Tongue (tissue), 2 donors: Measurements from ENCODE around the gene SUMO2. TPM values are rescaled to one million over a fixed set of nuclear protein-coding genes. Genes with fewer than 3 reads are reported as not detected.
"Not testable (repeated sequence)": the region's sequence is repeated elsewhere in the genome, so short reads cannot be mapped to it uniquely, and the experiment has no call there.

Source experiments
- DNase-seq: peaks from one replicate; pipeline ENCODE4 v3.0.0-alpha.2; 2015
- total RNA-seq: library from RNA; depleted of rRNA; stranded (reverse); fragments of >200 nt; gene quantifications from one replicate; pipeline ENCODE4 v1.2.3, GENCODE V29; 2014

SUMO2 gene
- total RNA-seq, 1 donor from 2014 or later: 64.0 TPM

DNA sequence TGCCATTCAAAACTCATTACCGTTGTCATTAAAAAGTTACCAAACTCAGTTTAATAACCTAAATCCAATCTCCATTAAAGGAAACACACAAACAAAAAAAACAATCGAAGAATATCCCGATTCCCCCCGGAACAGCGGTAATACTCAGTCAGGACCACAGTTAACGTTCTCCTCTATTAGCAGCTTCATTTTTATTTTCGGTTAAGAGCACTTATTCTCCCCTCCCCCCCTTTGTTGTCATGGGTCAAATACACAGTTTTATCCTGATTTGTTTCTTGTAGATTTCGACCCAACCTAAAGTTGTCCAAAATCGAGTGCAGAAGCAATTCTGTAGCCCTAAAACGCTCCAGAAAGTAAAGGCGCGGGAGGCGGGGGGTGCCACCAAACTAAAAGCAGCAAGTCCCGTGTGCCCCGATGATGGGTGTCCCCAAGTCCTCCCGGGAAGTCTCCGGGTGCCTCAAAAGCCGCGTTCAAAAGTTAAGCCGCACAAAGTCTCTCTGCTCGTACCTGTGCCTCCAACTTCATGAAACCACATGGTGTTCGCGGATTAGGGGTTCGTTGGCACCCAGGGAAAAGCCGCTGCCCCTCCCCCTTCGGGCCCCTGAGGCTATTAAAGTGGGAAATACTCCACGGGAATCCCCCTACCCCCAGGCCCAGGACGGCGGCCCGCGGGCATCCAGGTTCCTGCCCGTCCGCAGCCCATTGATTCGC, 996 bp downstream of the SUMO2 start:
- peak; percentile 24 for DNase-seq

DNA sequence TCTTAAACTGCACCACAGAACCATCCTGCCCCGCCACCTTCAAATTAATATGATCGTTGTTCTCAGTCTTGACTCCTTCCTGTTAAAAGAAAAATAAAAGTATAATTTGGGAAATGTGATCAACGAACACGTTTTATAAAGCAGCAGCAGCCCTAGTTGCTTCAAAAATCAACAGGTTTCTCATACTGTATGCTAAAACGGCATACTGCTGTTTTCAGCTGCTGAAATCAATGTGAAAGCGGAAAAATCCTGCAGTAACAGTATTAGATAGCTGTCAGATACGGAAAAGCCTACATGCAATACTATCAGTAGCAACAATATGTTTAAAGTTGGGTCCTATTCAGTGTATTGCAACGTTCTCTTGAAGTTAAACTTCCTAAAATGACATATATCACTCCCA, 1.6 kb downstream of the SUMO2 start:
- DNase-seq: no peak

DNA sequence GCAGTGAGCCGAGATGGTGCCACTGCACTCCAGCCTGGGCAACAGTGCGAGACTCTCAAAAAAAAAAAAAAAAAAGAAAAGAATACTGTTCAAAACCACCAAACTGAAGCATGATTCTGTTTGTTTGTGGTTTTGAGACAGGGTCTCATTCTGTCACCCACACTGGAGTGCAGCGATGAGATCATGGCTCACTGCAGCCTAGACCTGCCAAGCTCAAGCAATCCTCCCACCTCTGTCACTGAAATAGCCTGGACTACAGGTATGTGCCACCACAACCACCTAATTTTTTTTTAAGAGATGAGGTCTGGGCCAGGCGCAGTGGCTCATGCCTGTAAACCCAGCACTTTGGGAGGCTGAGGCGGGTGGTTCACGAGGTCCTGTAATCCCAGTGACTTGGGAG, 4.3 kb downstream of the SUMO2 start:
- DNase-seq: no peak

DNA sequence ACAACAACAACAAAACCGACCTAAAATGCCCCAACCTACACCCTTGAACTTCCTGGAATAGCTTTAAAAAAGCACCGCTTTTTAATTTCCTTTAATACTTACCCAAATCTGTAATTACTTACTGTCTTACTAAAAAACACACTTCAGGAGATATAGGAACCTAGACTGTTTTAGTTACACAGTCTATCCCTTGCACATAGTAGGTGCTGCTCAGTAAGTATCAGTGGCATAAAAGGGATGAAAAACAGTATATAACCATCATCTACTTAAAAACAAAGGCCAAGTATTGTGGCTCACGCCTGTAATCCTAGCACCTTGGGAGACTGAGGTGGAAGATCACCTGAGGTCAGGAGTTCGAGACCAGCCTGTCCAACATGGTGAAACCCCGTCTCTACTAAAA, 6.1 kb downstream of the SUMO2 start:
- DNase-seq: no peak

DNA sequence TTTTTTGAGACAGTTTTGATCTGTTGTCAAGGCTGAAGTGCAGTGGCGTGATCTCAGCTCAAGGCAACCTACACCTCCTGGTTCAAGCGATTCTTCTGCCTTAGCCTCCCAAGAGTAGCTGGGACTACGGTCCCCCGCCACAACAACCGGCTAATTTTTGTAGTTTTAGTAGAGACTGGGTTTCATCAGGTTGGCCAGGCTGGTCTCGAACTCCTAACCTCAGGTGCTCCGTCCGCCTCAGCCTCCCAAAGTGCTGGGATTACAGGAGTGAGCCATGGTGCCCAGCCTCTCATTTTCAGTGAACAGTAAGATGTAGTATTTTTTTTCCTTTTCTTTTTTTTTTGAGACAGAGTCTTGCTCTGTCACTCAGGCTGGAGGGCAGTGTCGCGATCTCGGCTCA, 7.8 kb downstream of the SUMO2 start:
- no peak for DNase-seq

DNA sequence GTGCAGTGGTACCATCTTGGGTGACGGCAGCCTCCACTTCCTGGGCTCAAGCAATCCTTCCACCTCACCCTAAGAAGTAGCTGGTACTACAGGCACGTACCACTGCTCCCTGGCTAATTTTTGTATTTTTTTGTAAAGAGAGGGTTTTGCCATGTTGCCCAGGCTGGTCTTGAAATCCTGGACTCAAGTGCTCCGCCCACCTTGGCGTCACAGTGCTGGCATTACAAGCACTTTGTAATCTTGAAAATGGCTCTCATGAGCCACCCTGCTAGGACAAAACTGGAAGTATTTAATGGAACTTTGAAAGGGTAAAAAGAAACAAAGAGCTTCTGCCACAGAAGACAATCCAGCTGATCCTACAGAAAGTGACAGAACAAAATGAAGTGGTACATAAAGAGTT, 9.2 kb downstream of the SUMO2 start:
- no peak for DNase-seq

DNA sequence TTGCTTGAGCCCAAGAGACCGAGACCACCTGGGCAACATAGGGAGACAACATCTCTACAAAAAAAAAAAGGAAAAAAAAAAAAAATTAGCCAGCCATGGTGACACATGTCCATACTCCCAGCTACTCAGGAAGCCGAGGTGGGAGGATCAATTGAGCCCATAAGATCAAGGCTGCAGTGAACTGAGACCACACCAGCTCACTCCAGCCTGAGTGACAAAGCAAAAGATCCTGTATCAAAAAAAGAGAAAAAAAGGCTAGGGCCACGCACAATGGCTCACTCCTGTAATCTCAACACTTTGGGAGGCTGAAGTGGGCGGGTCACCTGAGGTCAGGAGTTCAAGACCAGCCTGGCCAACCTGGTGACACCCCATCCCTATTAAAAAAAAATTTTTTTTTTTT, 13.8 kb downstream of the SUMO2 start:
- no peak for DNase-seq

DNA sequence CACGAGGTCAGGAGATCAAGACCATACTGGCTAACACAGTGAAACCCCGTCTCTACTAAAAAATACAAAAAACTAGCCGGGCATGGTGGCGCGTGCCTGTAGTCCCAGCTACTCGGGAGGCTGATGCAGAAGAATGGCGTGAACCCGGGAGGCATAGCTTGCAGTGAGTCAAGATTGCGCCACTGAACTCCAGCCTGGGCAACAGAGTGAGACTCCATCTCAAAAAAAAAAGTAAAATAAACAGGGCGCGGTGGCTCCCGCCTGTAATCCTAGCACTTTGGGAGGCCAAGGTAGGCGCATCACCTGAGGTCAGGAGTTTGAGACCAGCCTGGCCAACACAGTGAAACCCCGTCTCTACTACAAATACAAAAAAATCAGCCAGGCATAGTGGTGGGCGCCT, 18.2 kb downstream of the SUMO2 start:
- not testable (repeated sequence) for DNase-seq

DNA sequence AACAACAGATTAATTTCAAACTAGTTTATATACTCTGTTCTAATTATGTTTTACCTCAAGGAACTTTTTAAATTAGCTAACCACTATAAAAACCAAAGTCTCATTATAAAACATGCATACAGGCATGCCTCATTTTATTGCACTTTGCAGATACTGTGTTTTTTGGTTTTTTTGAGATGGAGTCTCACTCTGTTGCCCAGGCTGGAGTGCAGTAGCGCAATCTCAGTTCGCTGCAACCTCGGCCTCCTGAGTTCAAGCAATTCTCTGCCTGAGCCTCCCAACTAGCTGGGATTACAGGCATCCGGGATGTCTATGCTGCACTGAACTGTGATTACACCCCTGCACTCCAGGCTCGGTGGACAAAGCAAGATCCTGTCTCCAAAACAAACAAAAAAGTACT, 19.7 kb downstream of the SUMO2 start:
- no peak for DNase-seq

DNA sequence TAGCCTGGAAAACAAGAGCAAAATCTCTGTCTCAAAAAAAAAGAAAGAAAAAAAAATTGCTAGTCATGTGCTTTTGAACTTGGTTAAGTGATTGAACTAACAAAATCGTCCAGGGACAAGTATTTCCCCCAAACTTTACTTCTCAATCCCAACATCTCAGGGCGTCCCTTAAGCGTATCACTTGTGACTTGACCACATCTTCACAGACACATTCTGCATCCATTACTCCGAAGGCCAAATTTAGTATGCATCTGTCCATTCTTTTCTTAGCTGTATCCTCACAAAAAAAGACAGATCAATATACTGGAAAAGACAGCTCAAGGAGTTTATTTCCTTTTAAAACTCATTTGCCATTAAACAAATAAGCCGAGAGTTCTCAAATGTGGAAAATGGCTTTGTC, 22.5 kb downstream of the SUMO2 start:
- peak; percentile 38 for DNase-seq

DNA sequence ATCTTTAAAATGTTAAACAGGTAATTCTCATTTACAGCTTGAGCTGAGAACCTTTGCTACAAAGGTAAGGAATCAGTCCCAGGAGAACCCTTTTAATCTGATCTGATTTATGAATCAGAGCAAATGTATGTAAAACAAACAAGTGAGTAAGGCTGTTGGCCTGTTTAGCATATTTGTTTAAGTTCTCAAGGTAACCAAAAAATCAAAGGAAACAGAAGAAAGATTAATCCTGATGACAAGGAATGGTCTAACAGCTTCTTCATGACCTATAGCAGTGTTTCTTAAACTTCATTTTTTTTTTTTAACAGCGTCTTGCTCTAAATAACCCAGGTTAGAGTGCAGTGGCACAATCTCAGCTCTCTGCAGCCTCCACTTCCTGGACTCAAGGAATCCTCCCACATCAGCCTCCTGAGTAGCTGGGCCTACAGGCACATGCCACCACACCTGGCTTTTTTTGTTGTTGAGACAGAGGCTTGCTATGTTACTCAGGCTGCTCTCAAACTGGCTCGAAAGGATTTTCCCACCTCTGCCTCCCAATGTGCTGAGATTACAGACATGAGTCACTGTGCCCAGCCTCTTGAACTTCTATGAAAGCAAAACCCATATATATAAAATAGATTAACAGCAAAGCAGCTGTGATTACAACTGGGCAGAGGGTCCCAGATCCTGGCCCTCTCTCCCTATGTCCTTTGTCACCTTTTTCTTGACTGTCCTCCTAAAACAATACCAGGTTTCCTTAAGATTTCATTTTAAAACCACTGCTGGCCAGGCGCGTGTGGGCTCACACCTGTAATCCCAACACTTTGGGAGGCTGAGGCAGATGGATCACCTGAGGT, 23.3 kb downstream of the SUMO2 start:
- DNase-seq: no peak

DNA sequence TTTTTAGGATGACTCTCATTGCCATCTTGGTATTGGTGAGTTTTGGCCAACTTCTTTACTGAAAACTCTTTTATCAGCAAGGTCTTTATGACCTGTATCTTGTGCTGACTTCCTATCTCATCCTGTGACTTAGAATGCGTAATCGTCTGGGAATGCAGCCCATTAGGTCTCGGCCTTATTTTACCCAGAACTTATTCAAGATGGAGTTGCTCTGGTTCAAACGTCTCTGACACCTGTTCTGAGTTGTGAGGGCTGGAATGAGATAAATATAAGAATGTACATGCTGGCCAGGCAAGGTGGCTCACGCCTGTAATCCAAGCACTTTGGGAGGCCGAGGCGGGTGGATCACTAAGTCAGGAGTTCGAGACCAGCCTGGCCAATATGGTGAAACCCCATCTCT, 24.3 kb downstream of the SUMO2 start:
- DNase-seq: not testable (repeated sequence)

DNA sequence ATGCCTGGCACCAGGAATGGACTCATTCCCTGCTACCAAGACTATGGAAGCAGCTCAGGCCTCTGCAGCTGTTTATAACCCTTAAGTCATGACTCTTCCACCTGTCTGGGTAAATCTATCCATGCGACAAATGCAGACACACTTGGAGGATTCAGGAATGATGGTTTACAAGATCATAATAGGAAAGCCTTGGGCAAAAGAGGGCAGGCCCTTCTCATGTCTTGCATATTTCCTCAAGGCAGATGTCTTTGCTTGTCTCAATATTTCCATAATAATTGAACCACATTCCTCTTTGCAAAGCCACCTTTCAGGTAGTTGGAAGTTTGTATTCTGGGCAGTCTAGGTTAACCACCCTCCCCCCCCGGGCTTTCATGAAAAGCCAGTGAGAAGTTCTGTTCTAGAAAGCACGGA, 27.6 kb downstream of the SUMO2 start:
- peak; percentile 85 for DNase-seq

DNA sequence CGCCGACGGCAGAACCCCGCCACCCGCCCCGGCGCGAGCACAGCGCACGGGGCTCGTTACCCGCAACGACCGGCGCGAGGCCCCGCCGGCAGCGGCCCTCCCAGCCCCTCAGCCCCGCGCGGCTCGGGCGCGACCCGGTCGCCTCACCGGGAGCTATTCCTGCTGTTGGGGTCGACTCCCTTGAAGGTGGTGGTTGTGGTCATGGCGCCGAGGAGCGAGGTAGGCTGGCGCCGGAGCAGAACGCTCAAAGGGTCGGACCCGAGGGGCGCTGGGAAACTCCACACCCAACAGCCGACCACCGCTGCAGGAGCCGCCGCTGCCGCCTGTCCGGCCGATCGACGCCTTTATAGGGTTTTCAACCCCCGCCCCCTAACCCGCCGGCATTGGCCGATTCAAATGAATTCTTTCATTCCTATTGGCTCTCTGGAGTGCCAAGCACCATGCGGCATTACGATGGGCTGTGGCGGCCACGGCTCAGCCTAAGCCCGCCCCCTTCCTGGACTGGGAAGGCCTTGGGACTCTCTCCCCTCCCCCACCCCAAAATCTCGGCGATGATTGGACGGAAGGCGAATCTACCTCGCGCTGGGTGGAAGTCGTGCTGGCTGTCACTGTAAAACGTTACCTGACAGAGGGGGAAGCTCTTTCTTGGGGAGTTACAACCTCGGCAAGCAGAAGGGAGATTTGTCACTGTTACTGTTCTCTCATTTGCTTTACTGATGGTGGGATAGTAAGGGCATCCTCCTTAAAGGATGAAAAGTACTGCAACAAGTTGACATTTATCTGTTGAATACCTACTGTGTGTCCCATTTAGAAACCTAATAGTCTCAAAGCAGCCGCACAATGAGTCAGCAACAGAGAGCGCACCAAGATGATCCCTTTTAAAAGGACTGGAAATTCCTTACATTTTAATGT, 28.3 kb downstream of the SUMO2 start, which contains the start of gene JPT1:
TSS of gene JPT1 (minus strand) at position 318 of the 912 bp plus-strand sequence. CDS start at position 203, 115 bp downstream.
- DNase-seq: peak; percentile 100

DNA sequence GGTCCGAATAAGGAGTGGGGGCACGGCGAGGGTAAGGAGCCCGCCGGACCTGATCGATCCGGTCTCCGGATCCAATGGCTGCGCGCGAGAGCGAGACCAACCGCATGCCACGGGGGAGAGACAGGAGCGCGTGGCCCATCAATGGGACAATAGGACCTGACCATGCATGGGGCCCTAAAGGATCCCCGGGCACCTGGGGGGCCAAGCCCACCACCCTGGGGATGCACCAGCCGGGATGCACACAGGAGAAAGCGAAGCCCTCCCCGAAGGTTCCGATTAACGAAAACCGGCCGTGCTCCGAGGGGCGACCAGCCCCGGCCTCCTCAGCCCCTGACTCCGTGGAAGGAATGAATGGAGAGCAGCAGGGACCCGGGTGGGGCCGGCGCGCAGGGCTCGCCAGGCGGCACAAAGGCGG, 29.0 kb downstream of the SUMO2 start:
- DNase-seq: no peak

DNA sequence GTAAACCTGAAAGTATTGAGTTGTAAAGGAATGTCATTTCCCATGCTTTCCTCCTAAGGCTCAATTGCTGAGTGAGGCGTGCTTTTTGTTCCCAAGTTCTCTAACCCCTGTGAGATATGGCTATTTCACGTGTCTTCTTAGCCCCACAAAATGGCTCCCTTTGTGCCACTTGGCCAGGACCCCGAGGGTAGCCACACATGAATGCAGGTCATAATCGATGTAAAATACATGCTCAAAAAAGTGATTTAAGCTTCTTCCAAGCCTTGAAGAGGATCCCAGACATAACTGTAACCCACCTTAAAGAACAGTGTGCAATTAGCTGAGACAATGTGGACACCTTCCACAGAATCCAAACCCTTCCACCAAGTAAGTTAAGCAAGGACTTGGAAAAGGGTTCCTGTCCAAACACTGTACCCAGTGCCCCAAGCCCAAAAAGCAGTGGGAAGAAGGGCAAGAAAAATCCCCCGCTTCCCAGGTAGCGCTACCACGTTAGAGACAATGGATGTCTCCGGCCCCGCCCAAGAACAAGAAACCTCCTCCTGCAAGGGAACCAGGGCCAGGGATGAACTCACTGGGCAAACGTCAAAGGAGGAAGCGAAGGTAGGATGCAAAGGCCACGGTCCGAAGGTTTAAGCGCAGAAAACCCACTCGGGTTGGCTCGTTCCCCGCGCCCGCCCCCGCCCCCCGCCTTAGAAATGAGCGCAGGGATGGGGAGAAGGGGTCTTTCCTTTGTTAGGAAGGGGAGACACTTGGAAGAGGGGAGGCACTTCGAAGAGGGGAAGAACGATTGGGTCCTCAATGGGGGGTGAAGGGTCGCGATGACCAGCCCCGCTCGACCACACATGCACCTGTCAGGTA, 29.6 kb downstream of the SUMO2 start:
- DNase-seq: peak; percentile 68

DNA sequence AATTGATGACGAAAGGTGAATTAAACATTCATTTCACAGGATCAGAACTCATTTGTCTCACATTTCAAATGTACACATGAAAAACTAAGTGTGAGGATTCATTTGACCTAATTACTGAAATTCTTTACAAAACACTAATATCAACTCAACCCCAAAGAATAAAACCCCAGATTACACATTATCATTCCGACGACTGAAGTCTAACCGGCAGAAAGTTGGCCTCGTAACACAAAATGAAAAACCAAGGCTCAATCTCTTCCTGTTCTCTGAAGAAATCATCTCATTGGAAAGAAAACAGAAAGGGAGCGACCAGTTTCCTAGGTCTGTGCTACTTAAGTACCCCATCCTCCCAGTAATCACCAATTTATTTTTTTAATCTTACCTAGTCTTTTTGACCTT, 30.2 kb downstream of the SUMO2 start:
- no peak for DNase-seq

DNA sequence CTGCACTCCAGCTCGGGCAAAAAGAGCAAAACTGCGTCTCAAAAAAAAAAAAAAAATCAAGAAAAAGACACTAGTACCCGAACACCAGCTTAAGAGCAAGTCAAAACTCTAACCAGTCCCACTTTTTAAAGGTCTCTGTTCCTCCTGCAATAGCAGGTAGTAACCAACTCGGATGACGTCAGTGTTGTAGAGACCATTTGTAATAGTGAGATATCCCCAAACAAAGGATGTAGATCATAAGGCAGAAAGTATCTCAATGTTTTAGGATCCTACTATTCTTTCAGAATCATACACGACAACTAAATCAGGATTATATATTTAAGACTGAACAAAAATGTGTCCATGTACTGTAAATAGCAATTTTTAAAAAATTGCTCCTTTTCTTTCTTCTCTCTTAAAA, 30.8 kb downstream of the SUMO2 start:
- DNase-seq: peak; percentile 44

DNA sequence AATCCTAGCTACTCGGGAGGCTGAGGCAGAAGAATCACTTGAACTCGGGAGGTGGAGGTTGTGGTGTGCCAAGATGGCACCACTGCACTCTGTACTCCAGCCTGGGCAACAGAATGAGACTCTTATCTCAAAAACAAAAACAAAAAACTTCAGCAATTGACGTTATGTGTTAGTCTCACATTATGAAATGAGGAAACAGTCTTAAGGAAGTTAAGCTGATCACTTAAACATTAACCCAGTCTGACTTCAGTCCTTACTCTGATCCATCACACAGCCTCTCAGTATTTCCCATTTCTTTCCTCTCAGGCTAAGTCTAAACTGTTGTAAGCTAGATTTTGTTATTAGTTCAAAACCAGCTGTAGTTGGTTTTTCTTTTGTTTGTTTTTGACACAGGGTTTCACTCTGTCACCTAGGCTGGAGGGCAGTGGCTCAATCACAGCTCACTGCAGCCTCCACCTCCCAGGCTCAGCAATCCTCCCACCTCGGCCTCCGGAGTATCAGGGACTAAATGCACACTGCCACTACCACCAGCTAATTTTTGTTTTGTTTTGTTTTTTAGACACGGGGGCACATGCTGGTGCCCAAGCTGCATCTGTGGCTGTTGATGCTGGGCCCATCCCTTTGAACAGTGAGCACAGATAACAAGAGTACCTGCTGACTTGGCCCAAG, 34.7 kb downstream of the SUMO2 start:
- no peak for DNase-seq

DNA sequence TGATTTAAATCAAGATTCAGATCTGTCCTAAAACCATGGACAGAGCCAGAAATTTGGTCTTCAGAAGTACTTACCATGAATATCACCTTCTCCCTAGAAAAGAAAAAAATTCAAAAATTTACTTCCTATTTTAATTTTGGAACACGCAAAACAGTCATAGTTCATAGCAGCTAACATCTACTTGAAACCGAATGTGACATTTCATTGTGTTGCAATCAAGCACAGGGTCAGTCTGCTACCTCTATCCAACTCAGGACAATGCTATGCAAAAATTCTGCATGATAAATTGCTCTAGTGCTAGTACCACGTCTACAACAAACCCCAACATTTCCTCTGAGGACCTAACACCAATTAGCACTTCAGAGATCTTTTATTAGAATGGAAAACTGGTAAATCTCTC, 36.2 kb downstream of the SUMO2 start:
- no peak for DNase-seq
